G401 (cell line): ENCODE measurements around the gene KIRREL3. TPM values are rescaled to one million over a fixed set of nuclear protein-coding genes. Genes with fewer than 3 reads are reported as not detected.

ENCODE experiments used
- DNase-seq: peaks from one replicate; pipeline ENCODE4 v3.0.0-alpha.2; 2015; ENCODE audit warnings: low spot score
- in situ Hi-C: cut with HindIII; loops from 2 replicates; pipeline ENCODE4 v1.10.0; 2016; ENCODE audit warnings: low sequenced_read_pairs, mixed read lengths
- total RNA-seq: library from RNA; depleted of rRNA; stranded (reverse); fragments of >200 nt; shearing (Covaris generic); gene quantifications from 2 replicates; pipeline ENCODE4 v1.2.3, GENCODE V29; 2014

Gene KIRREL3
- total RNA-seq, 1 experiment from 2014 or later = not detected

DNA sequence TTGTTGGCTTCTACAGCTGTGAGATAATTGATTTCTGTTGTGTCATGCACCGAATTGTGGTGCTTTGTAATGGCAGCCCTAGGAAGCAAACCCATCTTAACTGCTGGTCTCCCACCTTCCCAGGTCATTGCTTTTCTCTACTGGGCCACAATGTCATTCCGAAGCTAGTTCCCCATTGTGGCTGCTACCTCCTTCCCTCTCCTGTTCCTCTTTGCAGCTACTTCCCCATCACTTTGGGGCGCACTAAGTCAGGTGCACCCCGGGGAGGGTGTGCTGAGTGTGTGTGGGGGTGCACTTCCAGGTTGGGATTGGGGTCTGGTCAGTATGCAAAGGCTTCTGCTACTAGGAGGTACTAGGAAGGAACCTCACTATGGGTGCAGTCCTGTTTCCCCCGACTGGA, 535.8 kb downstream of the KIRREL3 start:
- no peak for DNase-seq
- in situ Hi-C loops = no loop called here

DNA sequence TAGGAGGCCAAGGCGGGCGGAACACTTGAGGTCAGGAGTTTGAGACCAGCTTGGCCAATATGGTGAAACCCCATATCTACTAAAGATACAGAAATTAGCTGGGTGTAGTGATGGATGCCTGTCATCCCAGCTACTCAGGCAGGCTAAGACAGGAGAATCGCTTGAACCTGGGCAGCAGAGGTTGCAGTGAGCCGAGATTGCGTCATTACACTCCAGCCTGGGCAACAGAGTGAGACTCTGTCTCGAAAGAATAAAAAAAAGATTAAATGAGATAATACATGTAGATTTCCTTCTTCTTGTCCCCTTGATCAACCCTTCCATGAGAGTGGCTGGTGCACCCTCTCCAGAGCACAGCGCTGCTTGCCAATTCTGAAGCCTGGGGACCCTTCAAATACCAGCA, 538.1 kb downstream of the KIRREL3 start:
- in situ Hi-C loops = no loop called here
- DNase-seq = no peak

DNA sequence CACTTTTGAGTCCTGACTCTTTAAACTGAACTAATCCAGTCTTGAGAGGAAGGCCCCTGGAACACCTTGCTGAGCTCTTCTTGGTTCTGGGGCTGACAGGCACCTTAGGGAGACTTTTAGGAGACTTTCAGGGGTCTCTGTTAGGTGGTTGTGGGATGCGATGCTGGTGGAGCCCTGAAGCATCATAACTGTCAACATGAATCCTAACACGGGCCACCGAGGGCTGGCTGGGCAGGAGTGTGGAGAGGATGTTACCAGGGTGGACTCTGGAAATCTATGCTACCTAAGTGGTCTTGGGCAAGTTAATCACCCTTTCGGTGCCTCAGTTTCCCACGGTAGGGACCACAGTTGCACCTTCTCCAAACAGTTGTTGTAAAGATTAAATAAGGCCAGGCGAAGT, 538.6 kb downstream of the KIRREL3 start:
- no peak for DNase-seq
- in situ Hi-C loops = no loop called here

DNA sequence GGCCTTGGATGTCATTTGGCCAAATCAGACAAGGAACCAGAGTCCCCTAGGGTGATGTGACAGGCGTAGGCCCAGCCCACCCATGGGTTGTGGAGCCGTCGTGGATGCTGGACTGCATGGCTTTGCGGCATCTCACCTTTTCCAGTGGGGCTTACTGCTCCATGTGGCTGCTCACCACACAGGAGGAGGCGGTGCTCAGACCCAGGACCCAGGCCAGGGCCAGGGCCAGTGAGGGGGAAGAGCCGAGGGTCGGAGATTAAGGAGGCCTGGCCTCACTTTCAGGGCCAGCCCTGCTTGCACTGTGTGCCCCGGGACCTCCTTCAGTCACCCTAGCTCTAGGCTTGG, 539.5 kb downstream of the KIRREL3 start:
- no peak for DNase-seq
- in situ Hi-C loops = no loop called here

DNA sequence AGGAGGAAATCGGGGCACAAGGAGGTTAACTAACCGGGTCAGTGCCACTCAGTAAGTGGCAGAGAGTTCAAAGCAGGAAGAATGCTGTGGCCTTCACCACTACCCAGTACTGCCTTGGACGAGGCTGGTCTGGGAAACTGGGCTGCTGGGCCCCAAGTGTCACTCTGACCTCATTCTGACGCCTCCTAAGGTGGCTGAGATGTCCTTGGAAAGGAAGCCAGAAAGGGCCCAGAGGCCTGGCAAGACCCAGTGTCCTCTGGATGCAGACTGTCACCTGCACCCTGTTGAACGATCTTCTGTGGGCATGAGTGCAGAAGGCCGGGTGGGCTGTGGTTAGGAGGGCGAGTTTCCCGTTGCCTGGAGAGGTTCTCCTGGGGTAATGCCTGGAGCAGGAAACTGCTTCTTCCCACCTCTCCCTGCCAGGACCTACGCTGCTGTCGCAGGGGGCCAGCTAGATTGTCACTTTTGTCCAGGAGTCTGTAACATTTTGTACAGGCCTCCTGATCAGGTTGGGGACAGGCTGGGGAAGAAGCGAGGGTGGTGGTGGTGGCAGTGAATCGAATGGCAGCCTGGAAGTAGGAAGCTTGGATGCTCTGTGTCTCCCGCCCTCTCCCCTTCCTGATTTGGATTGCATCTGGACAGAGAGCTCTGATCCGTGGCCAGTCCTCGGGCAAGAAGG, 540.0 kb downstream of the KIRREL3 start:
- in situ Hi-C loops = no loop called here
- DNase-seq = no peak

DNA sequence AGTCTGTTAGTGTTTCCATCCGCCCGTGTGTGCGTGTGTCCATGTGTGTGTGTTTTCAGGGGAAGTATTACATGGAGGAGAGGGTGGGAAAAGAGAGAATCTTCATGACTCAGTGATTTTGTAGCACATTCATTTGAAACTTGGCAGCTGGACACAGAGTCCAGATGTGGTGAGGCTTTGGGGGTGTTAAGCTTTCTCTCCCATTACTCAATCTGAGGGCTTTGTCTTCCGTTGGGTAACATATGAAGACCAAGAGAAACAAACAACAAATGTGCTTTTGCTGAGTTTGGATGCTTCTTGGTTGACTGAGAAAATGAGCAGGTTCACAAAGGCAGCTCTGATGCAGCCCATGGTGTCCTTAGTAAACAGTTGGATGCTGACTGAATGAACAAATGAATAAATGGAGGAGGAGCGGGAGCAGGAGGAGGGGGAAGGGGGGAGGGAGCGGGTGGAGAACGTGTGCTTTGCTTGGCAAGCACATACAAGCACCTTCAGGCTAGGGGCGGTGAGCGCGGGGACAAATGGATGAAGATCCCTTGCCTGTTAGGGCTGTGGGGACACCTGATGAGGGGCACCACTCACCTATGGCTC, 540.8 kb downstream of the KIRREL3 start:
- in situ Hi-C loops = no loop called here
- no peak for DNase-seq

DNA sequence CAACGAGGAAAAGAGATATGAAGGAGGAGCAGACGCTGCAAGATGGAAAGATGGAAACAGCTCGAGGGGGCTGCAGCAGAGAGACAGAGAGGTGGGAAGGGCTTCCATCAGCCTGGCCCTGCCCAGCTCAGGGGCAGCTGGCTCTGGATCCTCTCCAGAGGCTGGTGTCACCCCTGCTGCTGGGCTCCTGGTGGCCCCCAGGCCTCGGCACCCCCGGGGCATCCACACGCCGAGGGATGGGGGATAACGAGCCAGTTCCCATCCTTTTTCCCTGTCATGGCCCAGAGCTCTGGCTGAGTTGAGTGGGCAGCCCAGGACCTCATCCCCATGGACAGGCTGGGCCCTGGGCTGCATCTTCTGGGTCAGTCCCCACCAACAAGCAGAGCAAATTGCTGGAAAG, 542.8 kb downstream of the KIRREL3 start:
- no peak for DNase-seq

DNA sequence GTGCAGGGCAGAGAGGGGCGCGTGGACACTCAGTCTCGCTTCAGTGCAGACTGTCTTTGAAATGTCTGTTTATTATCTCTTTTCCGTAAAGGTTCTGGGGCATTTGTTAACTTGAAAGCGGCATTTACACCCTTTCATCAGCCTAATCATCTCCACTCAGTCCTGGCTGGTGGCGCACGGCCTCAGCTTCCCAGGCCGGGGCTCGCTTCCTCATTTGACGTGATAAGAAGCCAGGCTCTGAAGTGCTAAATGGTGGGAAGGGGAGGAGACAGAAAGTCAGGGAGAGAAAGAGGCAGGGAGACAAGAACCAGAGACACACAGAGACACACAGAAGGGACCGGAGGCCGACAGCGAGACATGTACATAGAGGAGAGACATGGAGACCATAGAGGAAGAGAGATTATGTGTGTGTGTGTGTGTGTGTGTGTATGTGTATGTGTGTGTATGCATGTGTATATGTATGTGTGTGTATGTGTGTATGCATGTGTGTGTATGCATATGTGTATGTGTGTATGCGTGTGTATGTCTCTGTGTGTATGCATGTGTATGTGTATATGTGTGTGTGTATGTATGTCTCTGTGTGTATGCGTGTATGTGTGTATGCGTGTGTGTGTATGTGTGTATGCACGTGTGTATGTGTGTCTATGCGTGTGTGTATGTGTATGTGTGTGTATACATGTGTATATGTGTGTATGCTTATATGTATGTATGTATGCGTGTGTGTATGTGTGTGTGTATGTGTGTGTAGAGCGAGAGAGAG, 543.6 kb downstream of the KIRREL3 start:
- DNase-seq = no peak
- in situ Hi-C loops = no loop called here

More for the DNA sequence above, 542.8 kb downstream of the KIRREL3 start:
- in situ Hi-C loops = no loop called here

DNA sequence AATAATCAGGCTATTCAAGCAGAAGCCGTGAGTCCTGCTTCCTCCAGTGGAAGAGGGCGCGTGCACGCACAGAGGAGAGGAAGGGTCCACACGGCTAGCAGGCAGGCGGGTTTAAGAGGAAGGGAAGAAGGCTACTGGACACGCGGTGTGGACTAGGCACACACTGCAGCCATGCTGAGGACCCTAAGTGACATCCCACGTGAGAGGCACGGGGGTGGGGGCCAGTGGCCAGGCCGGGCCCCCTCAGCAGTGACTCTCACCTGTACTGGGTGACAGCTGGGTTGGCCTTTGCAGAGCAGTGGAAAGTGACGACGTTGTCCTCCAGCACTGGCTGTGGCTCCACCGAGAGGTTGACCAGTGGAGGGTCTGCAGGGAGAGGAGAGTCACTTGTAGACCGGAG, 544.5 kb downstream of the KIRREL3 start:
- in situ Hi-C loops = no loop called here
- DNase-seq = no peak

DNA sequence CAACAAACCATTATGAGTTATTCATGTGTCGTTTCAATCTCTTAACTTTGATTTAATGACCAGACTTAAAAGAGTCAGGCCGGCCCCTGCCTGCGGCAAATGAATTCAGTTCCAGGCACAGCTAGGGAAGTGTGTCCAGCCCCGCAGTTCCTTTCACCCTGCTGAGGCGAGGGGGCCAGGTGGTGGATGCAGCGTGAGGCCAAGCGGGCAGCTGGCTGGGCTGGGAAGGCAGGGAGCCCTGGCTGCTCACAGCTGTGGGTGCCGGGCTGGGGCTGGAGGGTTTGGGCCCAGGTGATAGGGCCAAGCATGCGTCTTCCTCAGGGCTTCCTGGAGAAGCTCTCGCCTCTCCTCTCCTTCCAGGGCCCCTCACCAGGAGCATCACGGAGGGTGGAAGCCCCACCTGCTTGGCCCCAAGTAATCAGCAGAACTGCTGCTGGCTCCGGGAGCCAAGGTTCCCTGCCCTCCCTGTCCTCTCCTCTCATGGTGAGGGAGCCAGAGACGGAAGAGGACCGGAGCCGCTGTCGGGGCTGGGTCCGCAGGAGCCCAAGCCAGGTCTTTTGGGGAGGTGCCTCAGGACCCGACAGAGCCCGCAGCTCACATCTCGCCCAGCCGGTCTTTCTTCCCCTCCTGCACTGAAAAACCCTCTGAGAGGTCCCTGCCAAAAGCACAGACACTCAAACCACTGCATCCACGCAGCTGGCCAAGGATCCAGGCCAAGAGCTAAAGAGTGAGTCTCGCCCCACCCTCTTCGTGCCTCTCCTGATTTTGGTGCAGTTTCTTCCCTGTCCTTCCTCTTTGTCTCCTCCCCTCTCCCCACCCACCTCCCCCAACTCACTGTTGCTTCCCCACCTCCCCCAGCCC, 548.1 kb downstream of the KIRREL3 start:
- in situ Hi-C loops = no loop called here
- no peak for DNase-seq

DNA sequence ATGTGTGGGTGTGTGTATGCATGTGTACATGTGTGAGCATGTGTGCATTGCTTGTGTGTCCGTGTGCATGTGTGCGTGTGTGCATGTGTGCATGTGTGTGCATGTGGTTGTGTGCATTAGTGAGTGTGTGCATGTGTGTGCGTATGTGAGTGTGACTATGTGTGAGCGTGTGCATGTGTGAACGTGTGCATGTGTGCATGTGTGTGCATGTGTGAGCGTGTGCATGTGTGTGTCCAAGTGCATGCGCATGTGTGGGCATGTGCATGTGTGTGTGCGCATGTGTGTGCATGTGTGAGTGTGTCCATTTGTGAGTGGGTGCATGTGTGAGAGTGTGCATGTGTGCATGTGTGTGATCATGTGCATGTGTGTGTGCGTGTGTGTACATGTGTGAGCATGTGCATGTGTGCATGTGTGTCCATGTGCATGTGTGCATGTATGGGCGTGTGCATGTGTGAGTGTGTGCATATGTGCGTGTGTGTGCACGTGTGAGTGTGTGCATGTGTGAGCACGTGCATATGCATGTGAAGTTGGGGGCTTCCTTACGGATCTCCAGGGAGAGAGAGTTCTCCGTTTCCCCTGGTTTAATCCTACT, 549.3 kb downstream of the KIRREL3 start:
- no peak for DNase-seq
- in situ Hi-C loops = no loop called here

DNA sequence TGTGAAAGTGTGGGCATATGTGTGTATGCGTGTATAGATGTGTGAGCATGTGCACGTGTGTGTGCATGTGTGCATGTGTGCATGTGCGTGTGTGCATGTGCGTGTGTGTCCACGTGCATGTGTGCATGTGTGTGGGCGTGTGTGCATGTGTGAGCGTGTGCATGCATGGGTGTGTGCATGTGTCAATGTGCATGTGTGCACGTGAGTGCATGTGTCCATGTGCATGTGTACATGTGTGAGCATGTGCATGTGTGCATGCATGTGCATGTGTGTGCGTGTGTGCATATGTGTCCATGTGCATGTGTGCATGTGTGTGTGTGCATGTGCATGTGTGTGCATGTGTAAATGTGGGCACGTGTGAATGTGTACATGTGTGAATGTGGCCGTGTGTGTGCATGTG, 549.8 kb downstream of the KIRREL3 start:
- DNase-seq = no peak
- in situ Hi-C loops = no loop called here

DNA sequence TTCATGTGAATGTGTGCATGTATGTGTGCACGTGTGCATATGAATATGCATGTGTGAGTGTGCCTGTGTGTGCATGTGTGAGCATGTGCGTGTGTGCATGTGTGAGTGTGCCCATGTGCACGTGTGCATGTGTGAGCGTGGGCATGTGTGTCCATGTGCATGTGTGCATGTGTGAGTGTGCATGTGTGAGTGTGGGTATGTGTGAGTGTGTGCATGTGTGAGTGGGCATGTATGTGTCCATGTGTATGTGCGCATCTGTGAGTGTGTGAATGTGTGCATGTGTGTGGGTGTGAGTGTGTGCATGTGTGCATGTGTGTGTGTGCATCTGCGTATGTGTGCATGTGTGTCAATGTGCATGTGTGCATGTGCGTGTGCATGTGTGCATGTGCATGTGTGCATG, 550.4 kb downstream of the KIRREL3 start:
- DNase-seq = no peak
- in situ Hi-C loops = no loop called here

DNA sequence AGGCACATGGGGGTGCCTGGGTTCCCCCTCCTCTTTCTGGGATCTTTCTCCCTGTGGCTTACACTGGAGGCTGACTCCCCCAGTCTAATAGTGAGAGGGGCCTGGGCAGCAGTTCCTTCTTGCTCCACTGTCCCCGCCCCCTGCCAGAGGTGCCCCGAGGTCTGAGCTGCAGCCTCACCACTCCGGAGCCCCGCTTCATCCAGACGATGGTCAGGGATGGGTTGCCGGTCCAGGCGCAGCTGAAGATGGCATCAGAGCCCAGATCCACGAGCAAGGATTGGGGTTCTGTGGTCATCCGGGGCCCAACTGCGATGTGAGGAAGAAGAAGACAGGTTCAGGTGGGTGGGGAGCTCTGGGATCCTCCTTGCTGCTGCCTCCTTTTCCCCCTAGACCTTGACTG, 554.0 kb downstream of the KIRREL3 start:
- DNase-seq = no peak
- in situ Hi-C loops = no loop called here

DNA sequence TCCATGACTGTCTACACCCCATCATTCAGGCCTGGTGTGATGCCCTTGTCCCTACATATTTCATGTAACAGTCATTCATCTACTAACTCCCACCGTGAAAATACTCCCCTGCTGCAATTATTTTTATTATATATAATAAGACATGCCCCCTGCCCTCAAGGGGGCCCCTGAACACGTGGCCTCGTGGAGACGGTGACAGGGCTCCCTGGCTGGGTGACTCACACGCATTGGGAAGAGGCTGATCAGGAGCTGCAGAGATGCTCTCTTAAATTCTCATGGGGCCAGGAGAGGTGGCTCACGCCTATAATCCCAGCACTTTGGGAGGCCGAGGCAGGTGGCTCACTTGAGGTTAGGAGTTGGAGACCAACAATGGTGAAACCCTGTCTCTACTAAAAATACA, 556.5 kb downstream of the KIRREL3 start:
- in situ Hi-C loops = no loop called here

DNA sequence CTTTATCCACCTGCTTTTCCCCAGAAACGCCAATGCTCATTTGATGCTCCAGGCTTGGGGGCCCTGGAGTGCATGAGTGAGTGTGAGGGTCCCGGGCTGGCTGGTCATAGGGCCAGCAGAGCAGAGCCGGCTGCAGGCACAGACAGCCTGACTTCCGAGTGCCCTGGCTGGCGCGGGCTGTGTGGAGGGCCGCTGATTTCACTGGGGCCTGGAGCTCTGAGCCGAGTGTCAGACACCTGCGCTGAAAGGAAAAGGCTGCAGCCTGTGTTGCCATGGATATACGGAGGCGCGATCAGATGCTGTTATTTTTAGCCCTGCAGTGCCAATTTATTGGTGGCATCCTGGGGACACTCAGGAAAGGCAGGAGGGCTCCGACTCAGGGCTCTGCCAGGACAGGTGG, 557.5 kb downstream of the KIRREL3 start:
- DNase-seq = peak; percentile 58
- in situ Hi-C loops = no loop called here

More for the DNA sequence above, 556.5 kb downstream of the KIRREL3 start:
- no peak for DNase-seq

DNA sequence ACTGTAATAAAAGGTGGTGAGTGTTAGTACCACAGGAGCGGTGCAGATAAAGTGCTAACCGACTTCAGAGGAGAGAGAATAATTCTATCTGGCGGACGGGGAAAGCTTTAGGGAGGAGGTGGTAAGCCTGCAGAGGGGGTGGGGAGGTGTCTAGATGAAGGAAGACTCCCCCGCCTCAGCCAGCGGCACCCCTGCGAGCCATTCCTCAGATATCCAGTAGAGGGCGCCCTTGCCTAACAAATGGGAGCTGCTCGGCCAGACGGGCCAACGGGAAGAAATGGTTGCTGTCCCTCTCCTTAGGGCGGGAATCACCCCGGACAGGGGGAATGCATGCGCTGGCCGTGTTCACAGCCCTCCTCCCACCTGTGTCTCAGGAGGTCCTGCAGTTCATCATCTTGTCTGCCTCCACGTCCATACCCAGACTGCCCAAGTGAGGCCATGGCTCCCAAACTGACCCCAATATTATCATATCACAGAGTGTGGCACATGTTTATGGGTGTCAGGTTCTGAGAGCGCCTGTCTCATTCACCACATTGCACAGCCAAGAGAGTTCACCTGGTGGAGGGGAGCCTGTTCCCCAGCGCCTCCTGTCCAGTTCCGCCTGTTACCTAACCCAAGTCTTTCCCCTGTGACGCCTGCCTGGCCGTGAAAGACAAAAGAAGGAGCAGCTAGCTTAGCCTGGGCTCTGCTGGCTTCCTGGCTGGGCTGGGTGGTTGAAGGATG, 559.6 kb downstream of the KIRREL3 start:
- in situ Hi-C loops = no loop called here

DNA sequence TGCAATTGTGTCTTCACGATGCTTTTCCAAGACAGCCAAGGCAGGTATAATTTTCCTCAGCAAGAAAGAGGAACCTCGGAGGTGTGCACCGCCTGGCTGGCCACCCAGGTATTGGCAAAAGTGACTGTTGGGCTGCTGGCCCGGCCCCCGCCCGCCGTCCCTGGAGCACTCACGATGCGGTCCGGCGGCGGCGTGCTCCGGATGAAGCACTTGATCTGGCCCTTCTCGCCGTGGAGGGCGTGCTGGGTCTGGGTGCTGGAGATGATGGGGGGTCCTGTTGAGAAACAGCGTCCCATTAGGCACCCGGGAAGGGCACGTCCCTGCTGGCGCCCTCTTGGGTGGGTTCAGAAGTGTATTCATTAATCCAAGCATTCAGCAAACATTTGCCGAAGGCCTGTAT, 560.3 kb downstream of the KIRREL3 start:
- no peak for DNase-seq
- in situ Hi-C loops = no loop called here

More for the DNA sequence above, 559.6 kb downstream of the KIRREL3 start:
- peak; percentile 74 for DNase-seq

DNA sequence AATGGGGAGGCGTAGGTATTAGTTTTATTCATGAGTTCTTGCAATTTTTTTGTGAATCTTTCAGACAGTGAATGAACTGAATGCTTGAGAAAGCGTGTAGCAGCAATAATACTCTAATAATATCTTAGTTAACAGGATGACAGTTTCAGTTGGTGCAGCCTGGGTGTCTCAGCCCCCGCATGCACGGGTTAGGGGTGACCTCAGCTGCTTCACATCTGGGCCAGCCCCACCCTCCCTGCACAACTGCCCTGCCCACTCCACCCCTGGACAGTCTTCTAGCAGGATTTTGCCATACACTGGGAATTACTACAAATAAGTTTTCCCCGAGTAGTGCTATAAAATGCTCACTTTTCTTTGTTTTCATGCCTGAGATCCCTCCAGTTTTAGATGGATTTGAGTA, 561.9 kb downstream of the KIRREL3 start:
- in situ Hi-C loops = no loop called here
- DNase-seq = no peak
